Adrenal gland (tissue), 12 donors: ENCODE data around the gene BCL6B. TPM values are rescaled to one million over a fixed set of nuclear protein-coding genes. Genes with fewer than 3 reads are reported as not detected.

Experiments
- DNase-seq, 7 donors: peaks; one replicate each; pipeline ENCODE4 v3.0.0-alpha.2; 2019 to 2020
- H3K27ac ChIP-seq, 5 donors: fragments of 200-600 bp; sonication (generic) in 4 of 5; 1 replicate in 3 of 5; 2 replicates in 2 of 5; pipeline versions ENCODE4 v1.5.1 to v1.8.0; 2016 to 2020; ENCODE audit warnings: mild to moderate bottlenecking in 1 of 5
- H3K27me3 ChIP-seq: fragments of 200-600 bp; 2 replicates; pipeline ENCODE4 v1.8.0; 2021
- H3K36me3 ChIP-seq, 2 donors: fragments of 200-600 bp; replicated peaks in 1 of 2; 1 replicate in 1 of 2; 2 replicates in 1 of 2; pipeline versions ENCODE4 v1.5.1 to v1.8.0; 2018 to 2022
- H3K4me1 ChIP-seq, 2 donors: fragments of 200-600 bp; replicated peaks in 1 of 2; 1 replicate in 1 of 2; 2 replicates in 1 of 2; pipeline versions ENCODE4 v1.5.1 to v1.8.0; 2018 to 2021
- H3K4me3 ChIP-seq, 4 donors: fragments of 200-600 bp; sonication (generic) in 3 of 4; one replicate each; pipeline ENCODE4 v1.5.1; 2016 to 2018
- H3K9me3 ChIP-seq, 3 donors: fragments of 200-600 bp; sonication (generic) in 1 of 3; replicated peaks in 1 of 3; 1 replicate in 2 of 3; 2 replicates in 1 of 3; pipeline versions ENCODE4 v1.5.1 to v1.8.0; 2016 to 2021
- CTCF ChIP-seq, 6 experiments: fragments of 450-650 bp in 4 of 6; fragments of 200-600 bp in 2 of 6; sonication (generic) in 1 of 6; IDR thresholded peaks; 1 replicate in 5 of 6; 2 replicates in 1 of 6; pipeline versions ENCODE4 v1.5.1 to v1.8.0; 2016 to 2021; ENCODE audit warnings: antibody characterized with exemption in 6 of 6, mild to moderate bottlenecking in 2 of 6, moderate library complexity in 1 of 6
- POLR2A ChIP-seq, 2 donors: fragments of 450-650 bp; IDR thresholded peaks; one replicate each; pipeline ENCODE4 v1.6.1; 2017; ENCODE audit warnings: antibody characterized with exemption in 2 of 2, mild to moderate bottlenecking in 2 of 2, moderate library complexity in 1 of 2
- WGBS, 4 donors: extraction: QIAGEN DNeasy Blood & Tissue Kit in 2 of 4; methylation state at CpG; one replicate each; pipeline versions ENCODE4 v1.1.5 to v1.1.7; 2013 to 2017; 5-methylcytosine and 5-hydroxymethylcytosine counted together
- intact Hi-C, 2 donors: fragments of 100-400 bp; cut with DNase I; formaldehyde crosslinking; loops; one replicate each; pipeline versions ENCODE4 v1.14.1 to v1.15.0; 2022 to 2023
- polyA plus RNA-seq, 3 donors: library from polyadenylated mRNA; stranded (reverse); fragments of 200-250 nt in 2 of 3; fragments of 350-450 nt in 1 of 3; fragmentation: Illumina TruSeq in 1 of 3; extraction: RNeasy Lipid Tissue Mini Kit (QIAGEN cat#74804) in 1 of 3; gene quantifications; one replicate each; pipeline ENCODE4 v1.2.3, GENCODE V29; 2013 to 2014
- total RNA-seq, 9 donors: library from RNA; depleted of rRNA in 4 of 9; stranded (reverse); fragments of >200 nt in 4 of 9; fragments of 120-200 nt in 1 of 9; fragmentation: NEBNext Ultra II Directional in 1 of 9; extraction: Animal tissue kit (Norgen Biotek cat#: 25700) in 1 of 9; gene quantifications; one replicate each; pipeline versions ENCODE4 v1.1.0 to v1.2.4, GENCODE V29; 2013 to 2023
- donor health status: healthy with polysubstance abuse.
- donor health status: Bipolar disorder and iron deficiency.
- donor health status: DM: yes; HTN: yes; CAD: no.
- donor health status: DM: no; HTN: no; CAD: no.
- donor health status: DM: no; HTN: no; CAD: no.
- donor health status: DM: yes; HTN: yes; CAD: no.

The BCL6B gene
- total and polyA plus RNA-seq, 12 donors: 2.9 to 17.0 (median 8.8) TPM

- TF ChIP-seq POLR2A (IDR thresholded peaks at IDR 0.05) (no peak), CTCF (IDR thresholded peaks at IDR 0.05) (no peak)
- WGBS, 4 donors: 73 to 85% (median 84%) methylated on average over 3 of the region's 3 CpGs
- DNase-seq: peak in 1 of 7 donors; percentile 19
- Histone ChIP-seq H3K4me1 (peaks cover 28 to 50% of the 10 kb centered on the region in 2 donors), H3K4me3 (no peak overlapping the region), H3K27ac (peak overlapping the region in 3 of 5 donors; percentile 91 to 99 (median 98)), H3K9me3 (no peaks in the 10 kb centered on the region), H3K36me3 (no peaks in the 10 kb centered on the region), H3K27me3 (no peaks in the 10 kb centered on the region)
- intact Hi-C loops: no loop called here
These were observed 6.4 kb upstream of the BCL6B start for GRCh38 chr17:7016418-7016817.

GRCh38 chr17:7016886-7017826 lies 5.7 kb upstream of the BCL6B start:
- H3K36me3 ChIP-seq: no peaks in the 10 kb centered on the region
- peaks cover 32 to 45% of the 10 kb centered on the region in 2 donors for H3K4me1 ChIP-seq
- intact Hi-C loops: no loop called here
- DNase-seq: peak in 2 of 7 donors; percentile 30 to 35
- TF ChIP-seq CTCF (IDR thresholded peaks at IDR 0.05) (no peak), POLR2A (IDR thresholded peaks at IDR 0.05) (no peak)
- peak overlapping the region; percentile 33 to 99 (median 91) for H3K27ac ChIP-seq
- 62 to 74% (median 70%) methylated on average over 17 to 20 of the region's 20 CpGs for WGBS, 4 donors
- H3K4me3 ChIP-seq: peak overlapping the region in 1 of 4 donors; percentile 66
- H3K9me3 ChIP-seq: no peaks in the 10 kb centered on the region
- H3K27me3 ChIP-seq: no peaks in the 10 kb centered on the region

- no peaks in the 10 kb centered on the region for H3K36me3 ChIP-seq
- 61 to 73% (median 69%) methylated on average over 12 of the region's 12 CpGs for WGBS, 4 donors
- H3K4me1 ChIP-seq: peaks cover 36 to 45% of the 10 kb centered on the region in 2 donors
- no peaks in the 10 kb centered on the region for H3K27me3 ChIP-seq
- intact Hi-C loops: no loop called here
- H3K27ac ChIP-seq: peak overlapping the region; percentile 33 to 99 (median 91)
- H3K4me3 ChIP-seq: peak overlapping the region in 1 of 4 donors; percentile 66
- DNase-seq: peak in 1 of 7 donors; percentile 25
- no peaks in the 10 kb centered on the region for H3K9me3 ChIP-seq
- TF ChIP-seq POLR2A (IDR thresholded peaks at IDR 0.05) (no peak), CTCF (IDR thresholded peaks at IDR 0.05) (no peak)
These were observed 5.0 kb upstream of the BCL6B start for GRCh38 chr17:7017827-7018200.

GRCh38 chr17:7018331-7018964 lies 4.4 kb upstream of the BCL6B start:
- Histone ChIP-seq H3K9me3 (no peaks in the 10 kb centered on the region), H3K4me1 (peaks cover 35 to 43% of the 10 kb centered on the region in 2 donors), H3K36me3 (no peaks in the 10 kb centered on the region), H3K27ac (peak overlapping the region; percentile 19 to 99 (median 91)), H3K4me3 (peak overlapping the region in 2 of 4 donors; percentile 66 to 69), H3K27me3 (no peaks in the 10 kb centered on the region)
- intact Hi-C loops: no loop called here
- peak; percentile 72 to 90 (median 89) for DNase-seq
- TF ChIP-seq CTCF (IDR thresholded peaks at IDR 0.05) (no peak), POLR2A (IDR thresholded peaks at IDR 0.05) (peak; percentile 19 to 71)
- WGBS, 4 donors: 47 to 57% (median 51%) methylated on average over 9 to 10 of the region's 10 CpGs
